NCI-H226 (cell line): ENCODE results near the gene CLEC16A.

Source experiments
- DNase-seq: peaks from one replicate; pipeline ENCODE4 v3.0.0-alpha.2; 2015

Gene CLEC16A

GRCh38 chr16:11128211-11129141 lies 184.1 kb downstream of the CLEC16A start:
- DNase-seq: peak; percentile 55

- no peak for DNase-seq
Measured at GRCh38 chr16:11129378-11129781, 185.0 kb downstream of the CLEC16A start.

- no peak for DNase-seq
Measured at GRCh38 chr16:11130978-11131665, 186.8 kb downstream of the CLEC16A start.

- DNase-seq: no peak
Measured at GRCh38 chr16:11131706-11132105, 187.3 kb downstream of the CLEC16A start.

- peak; percentile 98 for DNase-seq
Measured at GRCh38 chr16:11133344-11133943, 189.1 kb downstream of the CLEC16A start.

GRCh38 chr16:11134722-11135463 lies 190.5 kb downstream of the CLEC16A start:
- DNase-seq: no peak

- DNase-seq: no peak
Measured at GRCh38 chr16:11135464-11135973, 191.2 kb downstream of the CLEC16A start.

- no peak for DNase-seq
Measured at GRCh38 chr16:11136600-11136999, 192.2 kb downstream of the CLEC16A start.

- no peak for DNase-seq
Measured at GRCh38 chr16:11138022-11138768, 193.8 kb downstream of the CLEC16A start.

- no peak for DNase-seq
Measured at GRCh38 chr16:11138769-11139325, 194.5 kb downstream of the CLEC16A start.

GRCh38 chr16:11139326-11140097 lies 195.1 kb downstream of the CLEC16A start:
- DNase-seq: no peak

- DNase-seq: no peak
Measured at GRCh38 chr16:11140098-11140375, 195.7 kb downstream of the CLEC16A start.

GRCh38 chr16:11140466-11140865 lies 196.1 kb downstream of the CLEC16A start:
- DNase-seq: no peak

- DNase-seq: no peak
Measured at GRCh38 chr16:11140867-11141266, 196.5 kb downstream of the CLEC16A start.

- DNase-seq: no peak
Measured at GRCh38 chr16:11141409-11142260, 197.3 kb downstream of the CLEC16A start.

GRCh38 chr16:11142261-11142630 lies 197.9 kb downstream of the CLEC16A start:
- DNase-seq: no peak

GRCh38 chr16:11142951-11143350 lies 198.6 kb downstream of the CLEC16A start:
- no peak for DNase-seq

- no peak for DNase-seq
Measured at GRCh38 chr16:11143372-11144035, 199.1 kb downstream of the CLEC16A start.

- DNase-seq: no peak
Measured at GRCh38 chr16:11144122-11144521, 199.8 kb downstream of the CLEC16A start.
